K562 (cell line): Measurements from ENCODE around the gene UBE2M. TPM values are rescaled to one million over a fixed set of nuclear protein-coding genes. Genes with fewer than 3 reads are reported as not detected.

Experiments
- BACH1 ChIP-seq: fragments of 200-800 bp; sonication (Bioruptor generic); IDR thresholded peaks from 2 replicates; pipeline ENCODE4 v1.6.1; 2016; ENCODE audit warnings: missing genetic modification characterization, missing compliant biosample characterization
- COPS2 ChIP-seq: fragments of 450-650 bp; conservative IDR thresholded peaks from 2 replicates; pipeline ENCODE4 v1.6.1; 2016; ENCODE audit warnings: mild to moderate bottlenecking, moderate library complexity
- EGR1 ChIP-seq: fragments of 450-650 bp; conservative IDR thresholded peaks from 2 replicates; pipeline ENCODE4 v1.6.1; 2017; ENCODE audit warnings: mild to moderate bottlenecking
- ETV6 ChIP-seq, 3 experiments: fragments of 150-350 bp in 1 of 3; sonication (generic) in 1 of 3; formaldehyde crosslinking in 1 of 3; IDR thresholded peaks; 2 replicates each; pipeline versions ENCODE4 v1.6.1 to v1.8.0; 2014 to 2022; ENCODE audit warnings: borderline replicate concordance in 2 of 3, low read depth in 2 of 3, antibody characterized with exemption in 1 of 3, low read length in 1 of 3, mild to moderate bottlenecking in 1 of 3, missing genetic modification reagents in 1 of 3
- GABPB1 ChIP-seq: sonication (generic); formaldehyde crosslinking; IDR thresholded peaks from 2 replicates; pipeline ENCODE4 v1.8.0; 2022; ENCODE audit warnings: mild to moderate bottlenecking, missing genetic modification reagents
- HNRNPK ChIP-seq: fragments of 200-400 bp; formaldehyde crosslinking; IDR thresholded peaks from one replicate; pipeline ENCODE4 v1.6.1; 2018; ENCODE audit warnings: mild to moderate bottlenecking, low read depth, low read length; ENCODE audit not compliant: poor library complexity, severe bottlenecking
- HNRNPL ChIP-seq: fragments of 200-400 bp; formaldehyde crosslinking; IDR thresholded peaks from 2 replicates; pipeline ENCODE4 v1.6.1; 2017; ENCODE audit warnings: low read depth, mild to moderate bottlenecking, low read length
- JUND ChIP-seq, 2 experiments: IDR thresholded peaks; 2 replicates in 1 of 2; 3 replicates in 1 of 2; pipeline ENCODE4 v1.6.1; 2011; ENCODE audit warnings: borderline replicate concordance in 2 of 2, low read depth in 2 of 2, low read length in 2 of 2, improper control_type of control experiment in 1 of 2, missing biosample characterization in 1 of 2, missing genetic modification characterization in 1 of 2, missing genetic modification reagents in 1 of 2
- NCOA2 ChIP-seq, 2 experiments: fragments of 450-650 bp; IDR thresholded peaks; 2 replicates each; pipeline ENCODE4 v1.6.1; 2018; ENCODE audit warnings: mild to moderate bottlenecking in 2 of 2, moderate library complexity in 1 of 2; ENCODE audit not compliant: partially characterized antibody in 2 of 2
- NCOR1 ChIP-seq: fragments of 450-650 bp; IDR thresholded peaks from 2 replicates; pipeline ENCODE4 v1.6.1; 2016; ENCODE audit warnings: mild to moderate bottlenecking, moderate library complexity
- NRF1 ChIP-seq, 2 experiments: fragments of 450-650 bp; IDR thresholded peaks in 1 of 2; conservative IDR thresholded peaks in 1 of 2; 2 replicates each; pipeline ENCODE4 v1.6.1; 2014; ENCODE audit warnings: mild to moderate bottlenecking in 2 of 2
- PHTF2 ChIP-seq: fragments of 250-450 bp; sonication (Bioruptor Pico); IDR thresholded peaks from 2 replicates; pipeline ENCODE4 v1.5.0; 2021; ENCODE audit warnings: mild to moderate bottlenecking
- SAP30 ChIP-seq: fragments of 200-600 bp; sonication (generic); IDR thresholded peaks from 2 replicates; pipeline ENCODE4 v1.6.1; 2012; ENCODE audit warnings: borderline replicate concordance, low read depth, mild to moderate bottlenecking, moderate library complexity, low read length, control low read depth, inconsistent platforms; ENCODE audit not compliant: insufficient read depth, poor library complexity, severe bottlenecking
- TAF1 ChIP-seq: IDR thresholded peaks from 2 replicates; pipeline ENCODE4 v1.6.1; 2011; ENCODE audit warnings: mild to moderate bottlenecking, low read length, moderate library complexity; ENCODE audit not compliant: insufficient read depth, control insufficient read depth, severe bottlenecking; ENCODE audit errors: extremely low read depth
- ZBTB1 ChIP-seq: sonication (generic); formaldehyde crosslinking; IDR thresholded peaks from 2 replicates; pipeline ENCODE4 v1.8.1; 2023; ENCODE audit warnings: missing genetic modification reagents, low read depth, mild to moderate bottlenecking, borderline replicate concordance
- ZNF23 ChIP-seq: fragments of 250-450 bp; sonication (Bioruptor Pico); IDR thresholded peaks from 2 replicates; pipeline ENCODE4 v1.4.0; 2020; ENCODE audit warnings: mild to moderate bottlenecking
- ZNF384 ChIP-seq: IDR thresholded peaks from 2 replicates; pipeline ENCODE4 v1.6.1; 2012; ENCODE audit warnings: low read depth, low read length, improper control_type of control experiment
- ZNF77 ChIP-seq: fragments of 250-450 bp; sonication (Bioruptor Pico); IDR thresholded peaks from 2 replicates; pipeline ENCODE4 v1.5.0; 2020
- polyA plus RNA-seq, 8 experiments: library from polyadenylated mRNA; depleted of rRNA in 4 of 8; stranded (reverse) in 5 of 8; unstranded in 3 of 8; fragments of >200 nt; fragmentation: Nextera tagmentation in 2 of 8; fragmentation: Illumina TruSeq in 1 of 8; extraction: Ambion mirVana in 2 of 8; extraction: Trizol in 1 of 8; gene quantifications; 2 replicates each; pipeline versions ENCODE4 v1.2.1 to v1.2.3, GENCODE V29; 2011 to 2014; ENCODE audit warnings: inconsistent platforms in 1 of 8, missing spikeins in 1 of 8
- total RNA-seq, 7 experiments: library from RNA; depleted of rRNA in 6 of 7; stranded (reverse); fragments of >200 nt in 6 of 7; fragmentation: Illumina TruSeq in 2 of 7; extraction: Trizol in 2 of 7; gene quantifications; 2 replicates each; pipeline versions ENCODE4 v1.2.1 to v1.2.3, GENCODE V29; 2011 to 2021; ENCODE audit warnings: low replicate concordance in 1 of 7
- TF ChIP-seq, protein P1 (sequence below): fragments of 450-650 bp; formaldehyde crosslinking; IDR thresholded peaks from 2 replicates; pipeline ENCODE4 v1.4.0; 2020; ENCODE audit warnings: mild to moderate bottlenecking, moderate library complexity
- TF ChIP-seq, protein P2 (sequence below), 2 experiments: IDR thresholded peaks; 2 replicates each; pipeline ENCODE4 v1.6.1; 2012; ENCODE audit warnings: improper control_type of control experiment in 2 of 2, low read depth in 2 of 2, low read length in 2 of 2, borderline replicate concordance in 1 of 2
- TF ChIP-seq, protein P3 (sequence below), 2 experiments: fragments of 150-350 bp in 1 of 2; IDR thresholded peaks; 2 replicates each; pipeline ENCODE4 v1.6.1; 2012 to 2016; ENCODE audit warnings: low read depth in 2 of 2, low read length in 2 of 2, mild to moderate bottlenecking in 1 of 2, moderate library complexity in 1 of 2

The UBE2M gene
- total and polyA plus RNA-seq, 9 of the 15 experiments (the other 6 are each of a cell fraction or from before 2014, with no cell fraction given) = 0.92 to 163 (median 85.7) TPM

DNA sequence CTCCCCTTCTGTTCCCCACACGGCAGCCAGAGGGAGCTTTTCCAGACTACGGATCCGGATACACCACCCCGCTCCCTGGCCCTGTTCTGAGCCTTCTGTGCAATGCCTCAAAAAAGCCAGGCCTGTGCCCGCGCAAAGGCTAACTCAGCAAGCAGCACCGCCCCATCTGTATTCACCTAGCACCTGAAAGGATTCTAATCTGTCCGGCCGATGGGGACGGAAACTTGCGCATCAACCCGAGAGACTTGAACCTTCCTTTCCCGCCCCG is 39.4 kb downstream of the UBE2M start (continued):
- peak; percentile 2 to 8; a peak in 1 of 4 replicates for TF ChIP-seq NRF1 (conservative IDR thresholded peaks at IDR 0.05 in 1 of 2, IDR thresholded peaks at IDR 0.05 in 1 of 2)
- peak; percentile 41 for TF ChIP-seq TAF1
- TF ChIP-seq NCOR1 = no peak
- TF ChIP-seq GABPB1 = no peak
- TF ChIP-seq BACH1 (tag) = no peak
- no peak for TF ChIP-seq COPS2
- TF ChIP-seq, protein P1, sequence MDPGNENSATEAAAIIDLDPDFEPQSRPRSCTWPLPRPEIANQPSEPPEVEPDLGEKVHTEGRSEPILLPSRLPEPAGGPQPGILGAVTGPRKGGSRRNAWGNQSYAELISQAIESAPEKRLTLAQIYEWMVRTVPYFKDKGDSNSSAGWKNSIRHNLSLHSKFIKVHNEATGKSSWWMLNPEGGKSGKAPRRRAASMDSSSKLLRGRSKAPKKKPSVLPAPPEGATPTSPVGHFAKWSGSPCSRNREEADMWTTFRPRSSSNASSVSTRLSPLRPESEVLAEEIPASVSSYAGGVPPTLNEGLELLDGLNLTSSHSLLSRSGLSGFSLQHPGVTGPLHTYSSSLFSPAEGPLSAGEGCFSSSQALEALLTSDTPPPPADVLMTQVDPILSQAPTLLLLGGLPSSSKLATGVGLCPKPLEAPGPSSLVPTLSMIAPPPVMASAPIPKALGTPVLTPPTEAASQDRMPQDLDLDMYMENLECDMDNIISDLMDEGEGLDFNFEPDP = no peak
- TF ChIP-seq SAP30 = peak; percentile 6
- TF ChIP-seq HNRNPL = no peak
- TF ChIP-seq HNRNPK = no peak
- TF ChIP-seq ZNF77 = no peak
- TF ChIP-seq JUND (IDR thresholded peaks at IDR 0.05; ENCODE audit: borderline replicate concordance, low read depth, low read length) = no peak
- TF ChIP-seq JUND (tag; IDR thresholded peaks at IDR 0.05; ENCODE audit: borderline replicate concordance, low read depth, low read length) = no peak
- TF ChIP-seq PHTF2 (CRISPR knock-in tag) = no peak
- TF ChIP-seq ZBTB1 (CRISPR knock-in tag) = no peak
- TF ChIP-seq NCOA2 (IDR thresholded peaks at IDR 0.05; ENCODE audit: partially characterized antibody in 2 of 2) = no peak
- TF ChIP-seq ZNF23 (CRISPR knock-in tag) = no peak
- no peak for TF ChIP-seq ETV6 (IDR thresholded peaks at IDR 0.05; ENCODE audit: borderline replicate concordance in 1 of 2, low read depth in 2 of 2, low read length in 1 of 2)
- no peak for TF ChIP-seq ETV6 (CRISPR knock-in tag; IDR thresholded peaks at IDR 0.05; ENCODE audit: borderline replicate concordance)
- TF ChIP-seq, protein P2, sequence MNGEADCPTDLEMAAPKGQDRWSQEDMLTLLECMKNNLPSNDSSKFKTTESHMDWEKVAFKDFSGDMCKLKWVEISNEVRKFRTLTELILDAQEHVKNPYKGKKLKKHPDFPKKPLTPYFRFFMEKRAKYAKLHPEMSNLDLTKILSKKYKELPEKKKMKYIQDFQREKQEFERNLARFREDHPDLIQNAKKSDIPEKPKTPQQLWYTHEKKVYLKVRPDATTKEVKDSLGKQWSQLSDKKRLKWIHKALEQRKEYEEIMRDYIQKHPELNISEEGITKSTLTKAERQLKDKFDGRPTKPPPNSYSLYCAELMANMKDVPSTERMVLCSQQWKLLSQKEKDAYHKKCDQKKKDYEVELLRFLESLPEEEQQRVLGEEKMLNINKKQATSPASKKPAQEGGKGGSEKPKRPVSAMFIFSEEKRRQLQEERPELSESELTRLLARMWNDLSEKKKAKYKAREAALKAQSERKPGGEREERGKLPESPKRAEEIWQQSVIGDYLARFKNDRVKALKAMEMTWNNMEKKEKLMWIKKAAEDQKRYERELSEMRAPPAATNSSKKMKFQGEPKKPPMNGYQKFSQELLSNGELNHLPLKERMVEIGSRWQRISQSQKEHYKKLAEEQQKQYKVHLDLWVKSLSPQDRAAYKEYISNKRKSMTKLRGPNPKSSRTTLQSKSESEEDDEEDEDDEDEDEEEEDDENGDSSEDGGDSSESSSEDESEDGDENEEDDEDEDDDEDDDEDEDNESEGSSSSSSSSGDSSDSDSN (IDR thresholded peaks at IDR 0.05; ENCODE audit: borderline replicate concordance in 1 of 2, low read depth in 2 of 2, low read length in 2 of 2) = peak in 1 of 2 experiments; percentile 49; a peak in 1 of 4 replicates
- TF ChIP-seq ZNF384 = no peak
- TF ChIP-seq, protein P3, sequence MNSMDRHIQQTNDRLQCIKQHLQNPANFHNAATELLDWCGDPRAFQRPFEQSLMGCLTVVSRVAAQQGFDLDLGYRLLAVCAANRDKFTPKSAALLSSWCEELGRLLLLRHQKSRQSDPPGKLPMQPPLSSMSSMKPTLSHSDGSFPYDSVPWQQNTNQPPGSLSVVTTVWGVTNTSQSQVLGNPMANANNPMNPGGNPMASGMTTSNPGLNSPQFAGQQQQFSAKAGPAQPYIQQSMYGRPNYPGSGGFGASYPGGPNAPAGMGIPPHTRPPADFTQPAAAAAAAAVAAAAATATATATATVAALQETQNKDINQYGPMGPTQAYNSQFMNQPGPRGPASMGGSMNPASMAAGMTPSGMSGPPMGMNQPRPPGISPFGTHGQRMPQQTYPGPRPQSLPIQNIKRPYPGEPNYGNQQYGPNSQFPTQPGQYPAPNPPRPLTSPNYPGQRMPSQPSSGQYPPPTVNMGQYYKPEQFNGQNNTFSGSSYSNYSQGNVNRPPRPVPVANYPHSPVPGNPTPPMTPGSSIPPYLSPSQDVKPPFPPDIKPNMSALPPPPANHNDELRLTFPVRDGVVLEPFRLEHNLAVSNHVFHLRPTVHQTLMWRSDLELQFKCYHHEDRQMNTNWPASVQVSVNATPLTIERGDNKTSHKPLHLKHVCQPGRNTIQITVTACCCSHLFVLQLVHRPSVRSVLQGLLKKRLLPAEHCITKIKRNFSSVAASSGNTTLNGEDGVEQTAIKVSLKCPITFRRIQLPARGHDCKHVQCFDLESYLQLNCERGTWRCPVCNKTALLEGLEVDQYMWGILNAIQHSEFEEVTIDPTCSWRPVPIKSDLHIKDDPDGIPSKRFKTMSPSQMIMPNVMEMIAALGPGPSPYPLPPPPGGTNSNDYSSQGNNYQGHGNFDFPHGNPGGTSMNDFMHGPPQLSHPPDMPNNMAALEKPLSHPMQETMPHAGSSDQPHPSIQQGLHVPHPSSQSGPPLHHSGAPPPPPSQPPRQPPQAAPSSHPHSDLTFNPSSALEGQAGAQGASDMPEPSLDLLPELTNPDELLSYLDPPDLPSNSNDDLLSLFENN (IDR thresholded peaks at IDR 0.05; ENCODE audit: low read depth in 2 of 2, low read length in 2 of 2) = no peak
- no peak for TF ChIP-seq EGR1
